ENCODE measurements around the gene RALGDS. TPM values are rescaled to one million over a fixed set of nuclear protein-coding genes. Genes with fewer than 3 reads are reported as not detected.
A peak's percentile ranks its signal among the peaks of the same experiment; 100 is the strongest.

RALGDS gene
- total RNA-seq, 1 experiment from 2014 or later: 24.8 TPM

GRCh38 chr9:133133681-133134387, 12.8 kb upstream of the RALGDS start:
- Histone ChIP-seq H3K9me3 (ENCODE audit: insufficient read depth, low read depth) (no peaks in the 10 kb centered on the region), H3K4me3 (no peak overlapping the region; the same call in 1 of the 2 replicates), H3K4me1 (replicated peaks; ENCODE audit: insufficient read depth) (peaks cover 47% of the 10 kb centered on the region), H3K9me2 (ENCODE audit: insufficient read depth) (no peaks in the 10 kb centered on the region), H3K27ac (peak overlapping the region; percentile 70), H3K36me3 (ENCODE audit: low read depth) (no peaks in the 10 kb centered on the region), H4K20me1 (ENCODE audit: insufficient read depth) (peaks cover 7% of the 10 kb centered on the region; the same call in 1 of the 2 replicates), H3K27me3 (ENCODE audit: insufficient read depth, low read depth) (no peaks in the 10 kb centered on the region), H3F3A (ENCODE audit: insufficient read depth, low read depth) (peaks cover 39% of the 10 kb centered on the region), H3K79me2 (ENCODE audit: low read depth) (peaks cover 34% of the 10 kb centered on the region), H3K4me2 (peak overlapping the region; percentile 76), H2AFZ (no peak overlapping the region)
- TF ChIP-seq, protein P1, sequence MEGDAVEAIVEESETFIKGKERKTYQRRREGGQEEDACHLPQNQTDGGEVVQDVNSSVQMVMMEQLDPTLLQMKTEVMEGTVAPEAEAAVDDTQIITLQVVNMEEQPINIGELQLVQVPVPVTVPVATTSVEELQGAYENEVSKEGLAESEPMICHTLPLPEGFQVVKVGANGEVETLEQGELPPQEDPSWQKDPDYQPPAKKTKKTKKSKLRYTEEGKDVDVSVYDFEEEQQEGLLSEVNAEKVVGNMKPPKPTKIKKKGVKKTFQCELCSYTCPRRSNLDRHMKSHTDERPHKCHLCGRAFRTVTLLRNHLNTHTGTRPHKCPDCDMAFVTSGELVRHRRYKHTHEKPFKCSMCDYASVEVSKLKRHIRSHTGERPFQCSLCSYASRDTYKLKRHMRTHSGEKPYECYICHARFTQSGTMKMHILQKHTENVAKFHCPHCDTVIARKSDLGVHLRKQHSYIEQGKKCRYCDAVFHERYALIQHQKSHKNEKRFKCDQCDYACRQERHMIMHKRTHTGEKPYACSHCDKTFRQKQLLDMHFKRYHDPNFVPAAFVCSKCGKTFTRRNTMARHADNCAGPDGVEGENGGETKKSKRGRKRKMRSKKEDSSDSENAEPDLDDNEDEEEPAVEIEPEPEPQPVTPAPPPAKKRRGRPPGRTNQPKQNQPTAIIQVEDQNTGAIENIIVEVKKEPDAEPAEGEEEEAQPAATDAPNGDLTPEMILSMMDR (conservative IDR thresholded peaks at IDR 0.05): no peak
- TF ChIP-seq EZH2 (IDR thresholded peaks at IDR 0.05; ENCODE audit: low read depth): no peak
- ChIA-PET POLR2A (ENCODE audit: unreplicated experiment) (interaction anchor here (0.6 to 1.2 kb wide), 8 partner anchors 11 to 1195 kb away, joined by 3 to 16 read pairs (median 4); partner anchors contain the start of genes CACFD1 and GTF3C5), CTCF (interaction anchor here (0.6 to 3.2 kb wide), 5 partner anchors 10 to 103 kb away, joined by 3 to 16 read pairs (median 5); partner anchors contain the start of gene GTF3C5)
- intact Hi-C loops (cut with micrococcal nuclease; ENCODE audit: unreplicated experiment): loop anchor here (1.0 kb wide), 1 partner anchor 31 kb away; no protein-coding TSS in a partner anchor
- TSS peak; percentile 73 for BruUV-seq (replicated peaks)
- DNase-seq: peak; percentile 97 to 98

DNA sequence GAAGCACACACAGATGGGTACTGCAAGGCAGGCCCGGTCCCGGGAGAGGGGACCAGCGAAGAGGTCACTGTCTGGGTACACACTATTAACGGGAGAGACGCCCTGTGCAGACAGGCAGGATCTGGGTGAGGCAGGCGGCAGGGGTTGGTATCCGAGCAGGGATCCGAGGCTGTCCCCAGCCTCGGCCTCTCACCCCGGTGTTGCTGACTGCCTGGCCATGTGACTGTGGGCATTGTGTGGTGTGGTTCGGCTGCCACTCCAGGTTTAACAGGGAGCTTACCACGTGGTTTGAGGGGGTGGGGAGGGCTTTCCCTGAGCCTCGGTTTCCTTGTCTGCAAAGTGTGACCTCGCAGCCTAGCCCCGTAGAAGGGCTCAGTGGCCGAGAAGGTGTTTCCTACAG, 11.1 kb upstream of the RALGDS start:
- no peaks in the 10 kb centered on the region for H3K27me3 ChIP-seq (ENCODE audit: insufficient read depth, low read depth)
- TF ChIP-seq EZH2 (IDR thresholded peaks at IDR 0.05; ENCODE audit: low read depth): no peak
- TF ChIP-seq, protein P1 (conservative IDR thresholded peaks at IDR 0.05): no peak
- peaks cover 7% of the 10 kb centered on the region; the same call in 1 of the 2 replicates for H4K20me1 ChIP-seq (ENCODE audit: insufficient read depth)
- no peaks in the 10 kb centered on the region for H3K9me3 ChIP-seq (ENCODE audit: insufficient read depth, low read depth)
- no peak overlapping the region for H2AFZ ChIP-seq
- peaks cover 36% of the 10 kb centered on the region for H3K79me2 ChIP-seq (ENCODE audit: low read depth)
- no peaks in the 10 kb centered on the region for H3K9me2 ChIP-seq (ENCODE audit: insufficient read depth)
- intact Hi-C loops (cut with micrococcal nuclease; ENCODE audit: unreplicated experiment): no loop called here
- no peak overlapping the region for H3K4me3 ChIP-seq
- H3F3A ChIP-seq (ENCODE audit: insufficient read depth, low read depth): peaks cover 39% of the 10 kb centered on the region
- BruUV-seq (replicated peaks): no TSS peak
- H3K4me1 ChIP-seq (replicated peaks; ENCODE audit: insufficient read depth): peaks cover 64% of the 10 kb centered on the region
- no peaks in the 10 kb centered on the region for H3K36me3 ChIP-seq (ENCODE audit: low read depth)
- CTCF ChIA-PET: no interaction called here
- H3K27ac ChIP-seq: no peak overlapping the region
- DNase-seq: no peak
- no peak overlapping the region for H3K4me2 ChIP-seq
- POLR2A ChIA-PET (ENCODE audit: unreplicated experiment): no interaction called here

DNA sequence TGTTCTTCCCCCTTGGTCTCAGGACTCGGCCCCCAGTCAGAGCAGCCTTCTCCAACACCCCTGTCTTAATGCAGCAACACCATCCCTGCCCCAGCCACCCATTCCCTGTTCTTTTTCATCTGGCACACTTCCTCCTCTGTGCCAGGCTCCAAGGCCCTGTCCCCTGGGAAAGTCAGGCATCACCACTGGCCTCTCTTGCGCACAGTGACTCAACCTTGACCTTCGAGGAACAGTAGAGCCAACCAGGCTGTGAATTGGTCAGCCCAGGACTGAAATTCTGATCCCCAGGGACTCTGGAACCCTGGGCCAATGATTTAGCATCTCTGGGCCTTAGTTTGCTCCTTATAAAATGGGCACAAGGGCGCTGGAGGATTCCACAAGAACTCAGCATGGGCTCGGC, 10.5 kb upstream of the RALGDS start:
- H3K4me1 ChIP-seq (replicated peaks; ENCODE audit: insufficient read depth): peaks cover 67% of the 10 kb centered on the region
- H3F3A ChIP-seq (ENCODE audit: insufficient read depth, low read depth): peaks cover 33% of the 10 kb centered on the region
- no peak overlapping the region for H3K4me2 ChIP-seq
- H3K9me3 ChIP-seq (ENCODE audit: insufficient read depth, low read depth): no peaks in the 10 kb centered on the region
- ChIA-PET POLR2A (ENCODE audit: unreplicated experiment) (no interaction called here), CTCF (no interaction called here)
- no peaks in the 10 kb centered on the region for H3K9me2 ChIP-seq (ENCODE audit: insufficient read depth)
- TF ChIP-seq, protein P1 (conservative IDR thresholded peaks at IDR 0.05): no peak
- TF ChIP-seq EZH2 (IDR thresholded peaks at IDR 0.05; ENCODE audit: low read depth): no peak
- no peaks in the 10 kb centered on the region for H3K36me3 ChIP-seq (ENCODE audit: low read depth)
- no peak overlapping the region for H2AFZ ChIP-seq
- H3K79me2 ChIP-seq (ENCODE audit: low read depth): peaks cover 36% of the 10 kb centered on the region
- DNase-seq: peak in 1 of 2 experiments; percentile 9
- no TSS peak for BruUV-seq (replicated peaks)
- no peak overlapping the region for H3K4me3 ChIP-seq
- intact Hi-C loops (cut with micrococcal nuclease; ENCODE audit: unreplicated experiment): no loop called here
- peaks cover 7% of the 10 kb centered on the region; the same call in 1 of the 2 replicates for H4K20me1 ChIP-seq (ENCODE audit: insufficient read depth)
- H3K27ac ChIP-seq: no peak overlapping the region
- no peaks in the 10 kb centered on the region for H3K27me3 ChIP-seq (ENCODE audit: insufficient read depth, low read depth)

All from PC-9 (cell line).